T-helper 1 cell treated with Interleukin-12 subunit alpha and Interleukin-12 subunit beta and Interleukin-4 antibody, amounts not matched to agents 30 μg/mL and 1 μg/mL, for 36 hours (primary cell): Measurements from ENCODE around the gene PTPRK.
"Not testable (repeated sequence)": the region's sequence is repeated elsewhere in the genome, so short reads cannot be mapped to it uniquely, and the experiment has no call there.

Source experiments
- H3K27ac Mint-ChIP-seq: one replicate; pipeline ENCODE4 v1.8.0; 2021; ENCODE audit warnings: mild to moderate bottlenecking, mixed read lengths
- H3K27me3 Mint-ChIP-seq: one replicate; pipeline ENCODE4 v1.8.0; 2021; ENCODE audit warnings: low read depth, mixed read lengths
- H3K36me3 Mint-ChIP-seq: one replicate; pipeline ENCODE4 v1.8.0; 2021; ENCODE audit warnings: low read depth, mixed read lengths
- H3K4me1 Mint-ChIP-seq: one replicate; pipeline ENCODE4 v1.8.0; 2021; ENCODE audit warnings: low read depth, mixed read lengths
- H3K4me3 Mint-ChIP-seq: one replicate; pipeline ENCODE4 v1.8.0; 2021; ENCODE audit warnings: mild to moderate bottlenecking, moderate library complexity, mixed read lengths
- H3K9me3 Mint-ChIP-seq: one replicate; pipeline ENCODE4 v1.8.0; 2021; ENCODE audit warnings: mixed read lengths

The PTPRK gene

DNA sequence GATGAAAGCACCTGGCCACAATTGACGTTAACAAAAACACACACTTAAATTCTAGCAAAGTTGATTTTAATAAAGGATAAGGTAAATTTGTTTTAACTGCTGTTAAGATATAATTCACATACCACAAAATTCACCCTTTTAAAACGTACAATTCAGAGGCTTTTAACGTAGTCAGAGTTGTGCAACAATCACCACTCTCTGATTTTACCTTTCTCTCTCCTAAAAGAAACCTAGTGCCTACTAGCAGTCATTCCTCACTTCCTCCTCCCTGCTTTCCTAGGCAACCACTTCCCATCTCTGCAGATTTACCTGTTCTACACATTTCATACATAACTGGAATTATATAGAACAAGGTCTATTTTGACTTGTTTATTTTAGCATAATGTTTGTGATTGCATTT, 58.9 kb downstream of the PTPRK start:
- Mint-ChIP-seq H3K36me3 (no peaks in the 10 kb centered on the region), H3K4me3 (no peak overlapping the region), H3K4me1 (no peaks in the 10 kb centered on the region), H3K27me3 (no peaks in the 10 kb centered on the region), H3K27ac (no peak overlapping the region), H3K9me3 (no peaks in the 10 kb centered on the region)

DNA sequence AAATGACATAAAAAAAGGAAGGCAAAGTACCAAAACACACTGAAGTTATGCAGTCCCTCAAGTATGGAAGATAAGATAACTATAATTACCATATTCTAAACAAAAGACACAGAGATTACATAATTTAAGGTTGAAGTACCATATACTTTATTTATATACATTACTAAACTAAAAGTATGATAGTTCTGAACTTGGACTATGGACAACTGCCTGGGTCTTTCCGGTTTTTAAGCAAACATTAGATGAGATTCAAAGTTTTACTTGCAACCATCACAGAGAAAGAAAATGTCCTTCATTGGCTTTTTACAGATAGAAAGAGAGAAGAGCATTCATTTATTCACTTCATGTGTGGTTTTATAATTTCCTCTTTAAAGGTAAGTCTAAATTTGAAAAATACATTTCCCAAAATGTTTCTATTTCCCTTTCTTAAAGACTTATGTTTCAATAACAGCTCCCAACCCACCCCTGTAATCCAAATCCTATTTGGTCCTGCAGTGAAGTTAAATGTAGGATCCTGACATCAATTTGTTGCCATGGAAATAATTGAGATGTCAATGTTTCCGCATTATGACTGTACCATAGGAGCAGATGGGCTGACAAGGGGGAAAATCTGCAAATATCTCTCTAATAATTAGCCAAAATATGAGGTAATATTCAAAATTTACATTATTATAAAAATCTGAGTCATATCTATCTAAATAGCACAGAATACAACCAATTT, 63.7 kb downstream of the PTPRK start:
- no peaks in the 10 kb centered on the region for H3K9me3 Mint-ChIP-seq
- H3K27me3 Mint-ChIP-seq: no peaks in the 10 kb centered on the region
- H3K27ac Mint-ChIP-seq: no peak overlapping the region
- no peaks in the 10 kb centered on the region for H3K4me1 Mint-ChIP-seq
- H3K4me3 Mint-ChIP-seq: no peak overlapping the region
- H3K36me3 Mint-ChIP-seq: no peaks in the 10 kb centered on the region

DNA sequence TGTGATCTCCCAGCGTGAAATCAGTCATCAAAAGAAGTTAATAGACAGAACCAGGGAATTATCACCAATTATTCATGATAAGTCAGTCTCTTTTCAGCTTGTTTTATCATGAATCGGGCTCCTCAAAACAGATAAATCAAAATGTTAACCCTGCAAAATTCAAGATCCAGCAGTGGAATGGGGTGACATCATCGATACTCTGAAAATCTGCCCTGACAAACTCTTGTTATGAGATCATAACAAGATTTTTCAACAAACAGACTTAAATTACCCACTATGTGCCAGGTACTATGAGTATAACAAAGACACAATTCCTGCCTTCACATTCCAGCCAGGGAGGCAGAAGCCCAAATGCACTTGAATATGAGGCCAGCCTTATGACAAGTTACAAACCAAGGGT, 64.4 kb downstream of the PTPRK start:
- no peak overlapping the region for H3K27ac Mint-ChIP-seq
- H3K9me3 Mint-ChIP-seq: no peaks in the 10 kb centered on the region
- no peaks in the 10 kb centered on the region for H3K4me1 Mint-ChIP-seq

DNA sequence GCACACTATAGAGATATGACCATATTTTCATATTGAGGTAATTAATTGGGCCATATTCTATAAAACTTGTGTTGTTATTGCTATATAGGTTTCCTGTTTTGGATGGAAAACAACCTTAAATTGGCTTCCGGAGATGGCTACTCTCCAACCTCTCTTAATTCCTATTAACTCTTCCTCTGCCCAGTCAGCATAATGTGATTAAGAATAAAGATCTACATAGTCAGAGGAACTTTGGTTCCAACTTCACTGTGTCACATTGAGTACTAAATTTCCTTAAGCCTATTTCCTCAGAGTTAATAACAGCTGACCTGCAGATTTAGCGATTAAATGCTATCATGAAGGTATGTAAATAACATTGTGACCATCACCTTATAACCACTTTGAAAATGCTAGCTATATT, 67.7 kb downstream of the PTPRK start:
- Mint-ChIP-seq H3K4me3 (no peak overlapping the region), H3K36me3 (no peaks in the 10 kb centered on the region), H3K27me3 (no peaks in the 10 kb centered on the region), H3K27ac (no peak overlapping the region), H3K9me3 (no peaks in the 10 kb centered on the region), H3K4me1 (no peaks in the 10 kb centered on the region)

More for the DNA sequence above, 64.4 kb downstream of the PTPRK start:
- Mint-ChIP-seq H3K27me3 (no peaks in the 10 kb centered on the region), H3K36me3 (no peaks in the 10 kb centered on the region), H3K4me3 (no peak overlapping the region)

DNA sequence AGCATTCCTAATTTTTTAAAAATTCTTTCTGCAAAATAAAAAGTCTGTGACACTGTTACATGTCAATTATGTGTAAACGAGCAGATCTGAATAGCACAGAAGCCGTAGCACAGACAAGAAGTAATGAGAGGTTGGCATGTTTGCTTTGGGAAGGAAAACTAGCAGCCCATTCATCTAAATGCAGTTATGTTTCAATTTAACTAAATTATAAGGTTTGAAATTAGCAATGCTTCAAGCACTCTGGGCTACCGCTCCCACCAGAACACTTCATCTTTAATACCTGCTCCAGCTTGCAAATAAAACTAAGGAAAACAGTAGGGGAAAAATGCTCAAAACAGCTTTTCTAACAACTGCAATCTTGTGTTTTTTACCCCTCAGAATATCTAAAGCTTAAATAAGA, 73.9 kb downstream of the PTPRK start:
- H3K36me3 Mint-ChIP-seq: no peaks in the 10 kb centered on the region
- no peak overlapping the region for H3K4me3 Mint-ChIP-seq
- no peak overlapping the region for H3K27ac Mint-ChIP-seq
- no peaks in the 10 kb centered on the region for H3K9me3 Mint-ChIP-seq
- peaks cover 7% of the 10 kb centered on the region for H3K27me3 Mint-ChIP-seq
- no peaks in the 10 kb centered on the region for H3K4me1 Mint-ChIP-seq

DNA sequence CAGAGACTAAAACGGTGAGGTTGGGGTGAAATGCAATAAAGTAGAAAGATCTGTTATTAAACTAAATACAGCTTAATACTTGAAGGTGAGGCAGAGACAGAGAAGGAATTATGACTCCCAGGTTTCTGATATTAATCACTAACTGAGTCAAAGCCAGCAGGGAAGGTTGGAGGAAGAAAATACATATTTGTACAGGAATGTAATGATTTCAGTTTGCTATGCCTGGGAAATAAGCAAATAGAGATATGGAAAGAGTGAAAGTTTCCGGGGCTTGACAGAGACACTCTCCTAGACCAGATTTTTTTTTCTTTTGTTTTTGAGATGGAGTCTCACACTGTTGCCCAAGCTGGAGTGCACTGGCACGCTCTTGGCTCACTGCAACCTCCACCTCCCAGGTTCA, 76.8 kb downstream of the PTPRK start:
- H3K4me3 Mint-ChIP-seq: no peak overlapping the region
- peaks cover 7% of the 10 kb centered on the region for H3K27me3 Mint-ChIP-seq
- H3K9me3 Mint-ChIP-seq: no peaks in the 10 kb centered on the region
- no peaks in the 10 kb centered on the region for H3K36me3 Mint-ChIP-seq
- no peaks in the 10 kb centered on the region for H3K4me1 Mint-ChIP-seq
- H3K27ac Mint-ChIP-seq: no peak overlapping the region

DNA sequence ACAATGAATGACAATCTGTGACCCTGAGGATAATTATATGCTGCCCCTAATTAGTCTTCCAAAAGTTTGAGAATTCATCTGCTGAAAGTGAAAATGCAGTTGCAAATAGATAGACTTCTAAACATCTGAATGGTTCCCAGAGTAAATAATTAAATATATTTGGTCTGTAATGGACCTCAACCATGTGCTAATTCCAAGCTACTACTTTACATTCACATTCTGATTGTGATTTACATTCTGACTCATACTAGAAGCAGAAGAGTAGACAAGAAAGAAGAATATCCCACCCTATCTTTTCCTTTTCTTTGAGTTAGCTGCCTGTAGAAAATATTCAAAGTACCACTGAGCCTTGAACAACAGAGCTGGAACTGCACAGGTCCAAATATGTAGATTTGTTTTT, 80.8 kb downstream of the PTPRK start:
- Mint-ChIP-seq H3K27me3 (peaks cover 7% of the 10 kb centered on the region), H3K4me1 (no peaks in the 10 kb centered on the region), H3K9me3 (no peaks in the 10 kb centered on the region), H3K36me3 (no peaks in the 10 kb centered on the region), H3K27ac (no peak overlapping the region), H3K4me3 (no peak overlapping the region)

DNA sequence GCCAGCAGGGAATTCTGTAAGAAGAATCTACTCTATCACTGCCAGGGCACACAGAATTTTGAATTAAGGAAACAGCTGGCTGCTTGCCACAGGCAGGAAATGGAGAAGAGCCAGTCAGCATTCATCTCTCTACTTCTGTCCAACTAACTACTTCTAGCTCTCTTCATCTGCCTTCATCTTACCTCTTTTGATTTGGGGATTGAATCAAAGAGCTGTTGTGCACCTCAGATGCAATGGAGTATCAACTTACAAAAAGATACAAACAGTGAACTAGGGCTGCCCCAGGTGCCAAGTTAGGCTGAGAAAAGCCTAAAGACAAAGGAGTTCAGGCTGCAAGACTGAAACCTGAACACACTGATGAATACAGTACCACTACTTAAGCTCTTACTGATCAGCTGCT, 82.0 kb downstream of the PTPRK start:
- no peaks in the 10 kb centered on the region for H3K4me1 Mint-ChIP-seq
- no peaks in the 10 kb centered on the region for H3K36me3 Mint-ChIP-seq
- no peaks in the 10 kb centered on the region for H3K9me3 Mint-ChIP-seq
- peaks cover 5% of the 10 kb centered on the region for H3K27me3 Mint-ChIP-seq
- H3K4me3 Mint-ChIP-seq: no peak overlapping the region
- no peak overlapping the region for H3K27ac Mint-ChIP-seq

DNA sequence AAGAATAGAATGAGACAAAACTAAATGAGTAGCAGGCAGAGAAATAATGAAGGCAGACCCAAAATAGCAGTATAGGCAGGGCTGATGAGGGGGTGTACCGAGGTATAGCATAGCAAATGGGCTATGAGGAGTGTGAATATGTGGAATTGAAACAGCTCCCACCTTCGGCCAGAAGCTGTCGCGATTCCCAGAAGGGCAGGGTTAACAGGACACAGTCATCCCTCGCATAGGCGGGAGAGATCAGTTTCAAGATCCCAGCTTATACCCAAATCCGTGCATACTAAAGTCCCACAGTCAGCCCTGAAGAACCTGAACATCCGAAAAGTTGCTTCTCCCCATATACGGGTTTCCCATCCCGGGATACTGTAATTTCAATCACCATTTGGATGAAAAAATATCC, 82.7 kb downstream of the PTPRK start:
- Mint-ChIP-seq H3K36me3 (no peaks in the 10 kb centered on the region), H3K9me3 (no peaks in the 10 kb centered on the region), H3K4me3 (no peak overlapping the region), H3K27ac (no peak overlapping the region), H3K4me1 (no peaks in the 10 kb centered on the region), H3K27me3 (no peaks in the 10 kb centered on the region)

DNA sequence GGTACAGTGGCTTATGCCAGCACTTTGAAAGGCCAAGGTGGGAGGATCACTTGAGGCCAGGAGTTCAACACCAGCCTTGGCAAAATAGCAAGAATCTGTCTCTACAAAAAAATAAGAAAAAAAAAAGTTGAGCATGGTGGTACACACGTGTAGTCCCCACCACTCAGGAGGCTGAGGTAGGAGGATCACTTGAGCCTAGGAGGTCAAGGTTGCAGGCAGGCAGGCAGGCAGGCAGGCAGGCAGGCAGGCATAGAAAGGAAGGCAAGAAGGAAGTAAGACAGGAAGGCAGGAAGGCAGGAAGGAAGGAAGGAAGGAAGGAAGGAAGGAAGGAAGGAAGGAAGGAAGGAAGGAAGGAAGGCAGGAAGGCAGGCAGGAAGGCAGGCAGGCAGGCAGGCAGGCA, 85.6 kb downstream of the PTPRK start:
- not testable (repeated sequence) for H3K9me3 Mint-ChIP-seq, H3K27ac Mint-ChIP-seq, H3K27me3 Mint-ChIP-seq, H3K4me3 Mint-ChIP-seq, H3K36me3 Mint-ChIP-seq, H3K4me1 Mint-ChIP-seq

DNA sequence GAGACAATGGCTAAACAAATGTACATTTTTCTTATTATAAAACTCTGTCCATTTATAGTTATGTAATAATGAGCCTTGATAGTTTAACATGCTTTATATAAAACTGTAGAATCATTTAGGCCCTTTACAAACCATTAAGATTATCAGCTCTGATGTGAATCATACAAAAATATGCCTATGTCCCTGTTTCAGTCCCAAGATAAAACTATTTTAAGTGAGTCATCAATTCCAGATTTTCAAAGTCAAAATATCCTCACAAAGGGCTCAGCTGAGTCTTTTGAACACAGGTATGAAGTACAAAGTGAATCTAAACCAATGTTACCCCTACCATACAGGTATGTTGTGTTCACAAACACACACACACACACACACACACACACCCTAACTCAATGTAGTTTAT, 88.0 kb downstream of the PTPRK start:
- Mint-ChIP-seq H3K9me3 (no peaks in the 10 kb centered on the region), H3K4me3 (no peak overlapping the region), H3K4me1 (no peaks in the 10 kb centered on the region), H3K36me3 (no peaks in the 10 kb centered on the region), H3K27ac (no peak overlapping the region), H3K27me3 (no peaks in the 10 kb centered on the region)

DNA sequence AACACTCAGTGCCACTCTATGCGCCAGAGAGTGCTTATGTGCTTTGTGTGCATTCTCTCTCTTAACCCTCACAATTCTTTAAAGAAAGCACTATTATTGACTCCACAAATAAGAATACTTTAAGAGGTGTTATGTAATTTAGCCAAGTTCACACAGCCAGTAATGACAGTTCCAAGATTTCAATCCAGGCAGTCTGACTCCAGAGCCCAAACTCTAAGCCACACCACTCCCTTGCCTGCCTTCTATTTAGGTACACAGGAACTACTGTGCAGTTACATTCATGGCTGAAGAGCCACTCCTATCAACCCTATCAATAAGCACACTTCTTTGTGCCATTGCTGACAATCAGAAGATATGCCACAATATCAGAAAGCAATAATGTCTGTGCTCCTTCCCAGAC, 93.3 kb downstream of the PTPRK start:
- no peaks in the 10 kb centered on the region for H3K27me3 Mint-ChIP-seq
- no peaks in the 10 kb centered on the region for H3K9me3 Mint-ChIP-seq
- no peaks in the 10 kb centered on the region for H3K36me3 Mint-ChIP-seq
- H3K27ac Mint-ChIP-seq: no peak overlapping the region
- H3K4me1 Mint-ChIP-seq: no peaks in the 10 kb centered on the region
- H3K4me3 Mint-ChIP-seq: no peak overlapping the region

DNA sequence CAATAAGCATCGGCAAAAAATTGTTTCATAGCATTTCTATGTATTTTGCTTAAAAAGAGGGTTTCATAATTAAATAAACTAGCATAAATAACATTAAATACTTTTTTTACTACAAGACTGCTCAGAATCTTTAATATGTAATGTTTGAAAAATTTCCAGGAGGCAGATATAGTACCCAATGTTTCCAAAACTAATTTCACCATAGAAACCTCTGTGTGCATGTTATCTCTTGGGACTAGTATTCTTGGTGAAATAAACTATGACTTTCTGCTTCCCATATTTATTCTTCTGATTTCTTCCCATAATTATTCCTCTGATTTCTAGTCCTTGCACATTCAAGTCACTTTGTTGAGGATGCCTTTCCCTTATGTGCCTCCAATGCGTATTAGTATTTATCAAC, 94.5 kb downstream of the PTPRK start:
- no peak overlapping the region for H3K4me3 Mint-ChIP-seq
- no peaks in the 10 kb centered on the region for H3K27me3 Mint-ChIP-seq
- no peaks in the 10 kb centered on the region for H3K4me1 Mint-ChIP-seq
- no peaks in the 10 kb centered on the region for H3K9me3 Mint-ChIP-seq
- no peaks in the 10 kb centered on the region for H3K36me3 Mint-ChIP-seq
- H3K27ac Mint-ChIP-seq: no peak overlapping the region

DNA sequence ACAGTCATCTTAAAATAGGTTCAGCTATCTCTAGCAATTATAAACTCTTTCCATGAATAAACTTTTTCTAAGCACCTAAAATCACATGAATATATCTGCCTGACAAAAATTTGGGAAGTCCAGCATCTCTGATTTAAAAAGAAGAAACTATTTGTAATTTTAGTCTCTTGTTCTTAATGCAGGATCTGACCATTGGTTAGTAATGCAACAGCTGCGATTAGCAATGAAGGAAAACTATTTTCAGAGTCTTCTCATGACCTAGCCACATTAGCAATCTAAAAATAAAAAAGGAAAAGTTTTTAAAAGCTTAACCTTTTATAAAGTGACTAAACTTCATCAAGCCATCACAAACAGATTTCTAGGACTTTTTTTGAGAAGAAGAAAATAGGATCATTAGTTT, 97.5 kb downstream of the PTPRK start:
- no peaks in the 10 kb centered on the region for H3K36me3 Mint-ChIP-seq
- H3K4me1 Mint-ChIP-seq: no peaks in the 10 kb centered on the region
- H3K4me3 Mint-ChIP-seq: no peak overlapping the region
- no peaks in the 10 kb centered on the region for H3K27me3 Mint-ChIP-seq
- no peaks in the 10 kb centered on the region for H3K9me3 Mint-ChIP-seq
- H3K27ac Mint-ChIP-seq: no peak overlapping the region

DNA sequence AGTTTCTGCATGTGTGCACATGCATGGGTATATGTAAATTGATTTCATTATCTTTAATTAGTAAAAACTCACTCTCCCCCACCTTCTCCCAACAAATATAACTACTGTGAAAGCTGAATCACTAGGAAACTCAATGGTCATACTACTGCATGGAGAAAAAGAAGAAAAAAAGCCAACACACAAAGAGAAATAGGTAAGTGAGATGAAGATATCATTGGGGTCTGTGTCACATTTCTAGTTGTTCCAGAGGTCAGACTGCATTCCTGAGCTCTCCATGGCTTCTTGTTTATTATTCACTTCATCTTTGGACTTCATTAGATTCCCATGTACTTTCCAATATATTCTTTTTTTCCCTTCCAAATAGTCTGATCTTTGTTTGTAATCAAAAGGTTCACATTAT, 98.2 kb downstream of the PTPRK start:
- Mint-ChIP-seq H3K27ac (no peak overlapping the region), H3K27me3 (no peaks in the 10 kb centered on the region), H3K36me3 (no peaks in the 10 kb centered on the region), H3K4me3 (no peak overlapping the region), H3K9me3 (no peaks in the 10 kb centered on the region), H3K4me1 (no peaks in the 10 kb centered on the region)

DNA sequence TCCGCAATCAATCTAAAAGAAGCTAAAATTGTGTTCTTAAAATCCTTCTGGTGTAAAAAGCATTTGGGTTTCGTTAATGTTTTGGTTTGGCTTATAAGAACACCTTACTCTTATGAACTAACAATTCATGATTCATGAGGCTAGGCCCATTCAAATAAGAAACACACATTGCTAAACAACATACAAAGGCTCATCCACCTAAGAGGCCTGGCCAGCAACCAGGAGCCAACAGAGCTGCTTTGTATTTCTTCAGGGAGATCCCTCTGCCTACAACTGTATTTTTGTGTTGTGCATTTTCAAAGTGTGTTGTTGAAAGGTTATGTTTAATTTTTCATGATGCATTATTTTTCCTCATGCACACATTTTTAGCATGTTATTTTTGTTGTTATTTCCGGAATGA, 98.6 kb downstream of the PTPRK start:
- no peaks in the 10 kb centered on the region for H3K9me3 Mint-ChIP-seq
- no peaks in the 10 kb centered on the region for H3K27me3 Mint-ChIP-seq
- no peaks in the 10 kb centered on the region for H3K4me1 Mint-ChIP-seq
- H3K27ac Mint-ChIP-seq: no peak overlapping the region
- no peaks in the 10 kb centered on the region for H3K36me3 Mint-ChIP-seq
- no peak overlapping the region for H3K4me3 Mint-ChIP-seq
